K562 (cell line): ENCODE measurements around the gene RPS8. TPM values are rescaled to one million over a fixed set of nuclear protein-coding genes. Genes with fewer than 3 reads are reported as not detected.

Experiments used
- BCL6 ChIP-seq: fragments of 250-450 bp; sonication (Bioruptor Pico); IDR thresholded peaks from 2 replicates; pipeline ENCODE4 v1.4.0; 2020
- HDAC8 ChIP-seq: fragments of 450-650 bp; IDR thresholded peaks from 2 replicates; pipeline ENCODE4 v1.6.1; 2016; ENCODE audit warnings: mild to moderate bottlenecking, missing genetic modification characterization, moderate library complexity, missing compliant biosample characterization
- HLTF ChIP-seq: fragments of 450-650 bp; IDR thresholded peaks from 2 replicates; pipeline ENCODE4 v1.6.1; 2016
- IFI16 ChIP-seq: fragments of 250-450 bp; sonication (Bioruptor Pico); IDR thresholded peaks from 2 replicates; pipeline ENCODE4 v2.1.2; 2022; ENCODE audit warnings: mild to moderate bottlenecking, inconsistent platforms
- KLF1 ChIP-seq: fragments of 450-650 bp; IDR thresholded peaks from 2 replicates; pipeline ENCODE4 v1.6.1; 2016; ENCODE audit warnings: missing genetic modification characterization, missing compliant biosample characterization
- SAFB ChIP-seq: fragments of 200-400 bp; formaldehyde crosslinking; IDR thresholded peaks from 2 replicates; pipeline ENCODE4 v1.6.1; 2017; ENCODE audit warnings: low read depth, low read length, borderline replicate concordance
- SREBF1 ChIP-seq: fragments of 150-350 bp; IDR thresholded peaks from 2 replicates; pipeline ENCODE4 v1.6.1; 2014; ENCODE audit warnings: antibody characterized with exemption, low read depth, low read length, borderline replicate concordance
- STAT5B ChIP-seq: fragments of 250-450 bp; sonication (Bioruptor Pico); IDR thresholded peaks from 2 replicates; pipeline ENCODE4 v1.8.0; 2021; ENCODE audit warnings: mild to moderate bottlenecking, inconsistent platforms
- TAF9B ChIP-seq: fragments of 450-650 bp; IDR thresholded peaks from 2 replicates; pipeline ENCODE4 v1.6.1; 2018; ENCODE audit warnings: mild to moderate bottlenecking; ENCODE audit not compliant: partially characterized antibody
- TCF7 ChIP-seq: sonication (generic); IDR thresholded peaks from 2 replicates; pipeline ENCODE4 v1.6.1; 2016; ENCODE audit warnings: antibody characterized with exemption, borderline replicate concordance
- ZNF274 ChIP-seq: IDR thresholded peaks from 2 replicates; pipeline ENCODE4 v1.6.1; 2011; ENCODE audit warnings: low read depth, mild to moderate bottlenecking, low read length, moderate library complexity, borderline replicate concordance
- ZNF561 ChIP-seq: fragments of 450-650 bp; formaldehyde crosslinking; conservative IDR thresholded peaks from 2 replicates; pipeline ENCODE4 v1.4.0; 2020; ENCODE audit warnings: mild to moderate bottlenecking, moderate library complexity
- ZNF586 ChIP-seq: fragments of 450-650 bp; formaldehyde crosslinking; conservative IDR thresholded peaks from 2 replicates; pipeline ENCODE4 v1.4.0; 2020; ENCODE audit warnings: mild to moderate bottlenecking, moderate library complexity
- ZNF79 ChIP-seq: fragments of 250-450 bp; sonication (Bioruptor Pico); IDR thresholded peaks from 2 replicates; pipeline ENCODE4 v1.4.0; 2020; ENCODE audit warnings: low read depth, mild to moderate bottlenecking, moderate library complexity
- polyA plus RNA-seq, 8 experiments: library from polyadenylated mRNA; depleted of rRNA in 4 of 8; stranded (reverse) in 5 of 8; unstranded in 3 of 8; fragments of >200 nt; fragmentation: Nextera tagmentation in 2 of 8; fragmentation: Illumina TruSeq in 1 of 8; extraction: Ambion mirVana in 2 of 8; extraction: Trizol in 1 of 8; gene quantifications; 2 replicates each; pipeline versions ENCODE4 v1.2.1 to v1.2.3, GENCODE V29; 2011 to 2014; ENCODE audit warnings: inconsistent platforms in 1 of 8, missing spikeins in 1 of 8
- total RNA-seq, 7 experiments: library from RNA; depleted of rRNA in 6 of 7; stranded (reverse); fragments of >200 nt in 6 of 7; fragmentation: Illumina TruSeq in 2 of 7; extraction: Trizol in 2 of 7; gene quantifications; 2 replicates each; pipeline versions ENCODE4 v1.2.1 to v1.2.3, GENCODE V29; 2011 to 2021; ENCODE audit warnings: low replicate concordance in 1 of 7
- TF ChIP-seq, protein P1 (sequence below), 2 experiments: fragments of 450-650 bp in 1 of 2; IDR thresholded peaks; 2 replicates each; pipeline ENCODE4 v1.6.1; 2011 to 2017; ENCODE audit warnings: low read depth in 2 of 2, antibody characterized with exemption in 1 of 2, borderline replicate concordance in 1 of 2, low read length in 1 of 2, mild to moderate bottlenecking in 1 of 2, mixed read lengths in 1 of 2; ENCODE audit not compliant: control insufficient read depth in 1 of 2
- TF ChIP-seq, protein P2 (sequence below): sonication (generic); formaldehyde crosslinking; IDR thresholded peaks from 2 replicates; pipeline ENCODE4 v1.8.0; 2022; ENCODE audit warnings: missing genetic modification reagents, mild to moderate bottlenecking, borderline replicate concordance

The RPS8 gene
- total and polyA plus RNA-seq, 9 of the 15 experiments (the other 6 are each of a cell fraction or from before 2014, with no cell fraction given), result 2,431 to 4,168 (median 3,109) TPM

DNA sequence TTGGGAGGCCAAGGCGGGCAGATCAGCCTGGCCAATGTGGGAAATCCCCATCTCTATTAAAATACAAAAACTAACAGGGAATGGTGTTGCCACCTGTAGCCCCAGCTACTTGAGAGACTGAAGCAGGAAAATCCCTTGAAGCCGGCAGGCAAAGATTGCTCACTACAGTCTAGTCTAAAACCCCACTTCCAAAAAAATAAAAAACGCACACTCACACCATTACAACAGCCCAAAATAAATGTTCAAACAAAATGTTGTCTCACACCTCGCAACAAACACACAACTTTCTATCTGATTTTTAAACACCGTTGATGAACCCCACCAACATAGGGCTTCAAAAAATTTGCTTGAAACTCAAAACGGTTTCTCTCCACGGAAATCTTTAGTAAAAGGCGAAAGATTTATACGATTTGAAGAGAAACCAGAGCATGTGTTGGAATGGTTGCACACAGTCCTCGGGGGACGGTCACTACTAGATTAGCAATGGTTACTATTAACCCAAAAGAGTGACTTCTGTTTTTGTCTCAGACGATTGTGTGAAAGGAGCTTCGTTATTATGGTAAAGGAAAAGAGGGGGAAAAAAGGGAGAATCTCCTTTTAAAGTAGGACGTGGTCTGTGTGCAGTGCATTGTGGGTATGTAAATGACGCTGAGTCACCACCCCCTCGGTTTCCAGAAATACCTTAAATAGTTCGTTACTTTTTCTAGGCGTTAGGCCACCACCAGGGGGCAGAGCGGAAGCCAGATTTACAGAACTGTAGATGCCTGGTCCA lies 44.4 kb upstream of the RPS8 start, which contains the start of gene RNU5D-1 (continued):
- TF ChIP-seq TCF7 (peak; percentile 89; the same call in 1 of the 2 replicates), ZNF586 (CRISPR knock-in tag) (peak; percentile 98), IFI16 (CRISPR knock-in tag) (no peak), SAFB (no peak), ZNF79 (CRISPR knock-in tag) (peak; percentile 14; the same call in 1 of the 2 replicates), SREBF1 (no peak), HDAC8 (tag) (no peak; the same call in none of the 2 replicates), TAF9B (peak; percentile 99), HLTF (peak; percentile 97), BCL6 (CRISPR knock-in tag) (peak; percentile 78), ZNF561 (CRISPR knock-in tag) (peak; percentile 94), KLF1 (tag) (0 out of 2 replicates have a peak, but pooled peaks have one; percentile 56), ZNF274 (0 out of 2 replicates have a peak, but pooled peaks have one; percentile 24), STAT5B (no peak)
- TF ChIP-seq, protein P1, sequence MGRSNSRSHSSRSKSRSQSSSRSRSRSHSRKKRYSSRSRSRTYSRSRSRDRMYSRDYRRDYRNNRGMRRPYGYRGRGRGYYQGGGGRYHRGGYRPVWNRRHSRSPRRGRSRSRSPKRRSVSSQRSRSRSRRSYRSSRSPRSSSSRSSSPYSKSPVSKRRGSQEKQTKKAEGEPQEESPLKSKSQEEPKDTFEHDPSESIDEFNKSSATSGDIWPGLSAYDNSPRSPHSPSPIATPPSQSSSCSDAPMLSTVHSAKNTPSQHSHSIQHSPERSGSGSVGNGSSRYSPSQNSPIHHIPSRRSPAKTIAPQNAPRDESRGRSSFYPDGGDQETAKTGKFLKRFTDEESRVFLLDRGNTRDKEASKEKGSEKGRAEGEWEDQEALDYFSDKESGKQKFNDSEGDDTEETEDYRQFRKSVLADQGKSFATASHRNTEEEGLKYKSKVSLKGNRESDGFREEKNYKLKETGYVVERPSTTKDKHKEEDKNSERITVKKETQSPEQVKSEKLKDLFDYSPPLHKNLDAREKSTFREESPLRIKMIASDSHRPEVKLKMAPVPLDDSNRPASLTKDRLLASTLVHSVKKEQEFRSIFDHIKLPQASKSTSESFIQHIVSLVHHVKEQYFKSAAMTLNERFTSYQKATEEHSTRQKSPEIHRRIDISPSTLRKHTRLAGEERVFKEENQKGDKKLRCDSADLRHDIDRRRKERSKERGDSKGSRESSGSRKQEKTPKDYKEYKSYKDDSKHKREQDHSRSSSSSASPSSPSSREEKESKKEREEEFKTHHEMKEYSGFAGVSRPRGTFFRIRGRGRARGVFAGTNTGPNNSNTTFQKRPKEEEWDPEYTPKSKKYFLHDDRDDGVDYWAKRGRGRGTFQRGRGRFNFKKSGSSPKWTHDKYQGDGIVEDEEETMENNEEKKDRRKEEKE (IDR thresholded peaks at IDR 0.05; ENCODE audit: borderline replicate concordance in 1 of 2, control insufficient read depth in 1 of 2, low read depth in 2 of 2, low read length in 1 of 2), result peak; percentile 77 to 100
- TF ChIP-seq, protein P2, sequence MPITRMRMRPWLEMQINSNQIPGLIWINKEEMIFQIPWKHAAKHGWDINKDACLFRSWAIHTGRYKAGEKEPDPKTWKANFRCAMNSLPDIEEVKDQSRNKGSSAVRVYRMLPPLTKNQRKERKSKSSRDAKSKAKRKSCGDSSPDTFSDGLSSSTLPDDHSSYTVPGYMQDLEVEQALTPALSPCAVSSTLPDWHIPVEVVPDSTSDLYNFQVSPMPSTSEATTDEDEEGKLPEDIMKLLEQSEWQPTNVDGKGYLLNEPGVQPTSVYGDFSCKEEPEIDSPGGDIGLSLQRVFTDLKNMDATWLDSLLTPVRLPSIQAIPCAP (CRISPR knock-in tag), result 0 out of 2 replicates have a peak, but pooled peaks have one; percentile 38
